Activated naive CD8-positive, alpha-beta T cell treated with anti-CD3 and anti-CD28 coated beads for 36 hours (primary cell): ENCODE data around the gene MTA1. TPM values are rescaled to one million over a fixed set of nuclear protein-coding genes. Genes with fewer than 3 reads are reported as not detected.

ENCODE experiments used
- DNase-seq: peaks from one replicate; pipeline ENCODE4 v3.0.0; 2021
- H3K27ac Mint-ChIP-seq: one replicate; pipeline ENCODE4 v1.8.0; 2022; ENCODE audit warnings: mild to moderate bottlenecking, moderate library complexity, mixed read lengths
- H3K27me3 Mint-ChIP-seq: one replicate; pipeline ENCODE4 v1.8.0; 2022; ENCODE audit warnings: mild to moderate bottlenecking, mixed read lengths
- H3K36me3 Mint-ChIP-seq: one replicate; pipeline ENCODE4 v1.8.0; 2021; ENCODE audit warnings: mild to moderate bottlenecking, mixed read lengths
- H3K4me1 Mint-ChIP-seq: one replicate; pipeline ENCODE4 v1.8.0; 2021; ENCODE audit warnings: mixed read lengths
- H3K4me3 Mint-ChIP-seq: one replicate; pipeline ENCODE4 v1.8.0; 2022; ENCODE audit warnings: mild to moderate bottlenecking, moderate library complexity, mixed read lengths
- H3K9me3 Mint-ChIP-seq: one replicate; pipeline ENCODE4 v1.8.0; 2022; ENCODE audit warnings: mixed read lengths
- total RNA-seq, 2 experiments: library from RNA; stranded (reverse); gene quantifications; one replicate each; pipeline ENCODE4 v1.2.3, GENCODE V29; 2021

The MTA1 gene
- total RNA-seq, 2 experiments from 2014 or later = 148 to 149 TPM

GRCh38 chr14:105481886-105482457 is 62.3 kb downstream of the MTA1 start:
- peak; percentile 93 for DNase-seq
- H3K4me1 Mint-ChIP-seq = peaks cover 36% of the 10 kb centered on the region
- H3K36me3 Mint-ChIP-seq = no peaks in the 10 kb centered on the region
- peaks cover 3% of the 10 kb centered on the region for H3K9me3 Mint-ChIP-seq
- H3K27ac Mint-ChIP-seq = peak overlapping the region; percentile 96
- peak overlapping the region; percentile 69 for H3K4me3 Mint-ChIP-seq
- H3K27me3 Mint-ChIP-seq = peaks cover 20% of the 10 kb centered on the region

DNA sequence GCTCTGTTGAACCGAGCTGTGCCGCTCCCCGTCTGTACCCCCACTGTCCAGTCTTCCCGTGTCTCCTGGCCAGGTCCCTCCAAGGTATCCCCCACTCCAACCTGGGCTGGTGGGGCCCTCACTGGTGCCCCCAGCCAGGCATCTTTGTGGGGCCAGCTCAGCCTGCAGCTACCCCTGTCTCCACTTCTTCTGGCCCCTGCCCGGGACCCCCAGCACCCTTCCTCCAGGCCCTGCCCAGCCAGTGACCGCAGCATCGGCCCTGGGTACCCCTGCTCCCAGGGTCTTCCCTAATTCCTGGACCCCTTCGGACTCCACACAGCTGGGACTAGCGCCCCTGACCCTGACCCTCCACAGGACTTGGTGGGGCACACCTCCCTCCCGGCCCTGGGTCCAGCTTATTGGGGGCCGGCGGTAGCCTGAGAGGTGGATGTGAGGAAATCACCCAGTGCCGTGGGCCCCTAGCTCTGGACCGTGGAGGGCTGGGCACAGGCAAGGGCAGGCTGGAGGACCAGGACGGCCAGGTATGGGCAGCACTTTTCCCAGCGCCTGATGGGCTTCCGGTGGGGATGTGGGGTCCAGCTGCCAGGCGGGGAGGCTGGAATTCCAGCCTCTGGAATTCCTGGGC is 63.0 kb downstream of the MTA1 start:
- H3K4me1 Mint-ChIP-seq = peaks cover 32% of the 10 kb centered on the region
- no peak for DNase-seq
- H3K9me3 Mint-ChIP-seq = no peaks in the 10 kb centered on the region
- H3K27me3 Mint-ChIP-seq = peaks cover 14% of the 10 kb centered on the region
- H3K4me3 Mint-ChIP-seq = no peak overlapping the region
- H3K36me3 Mint-ChIP-seq = no peaks in the 10 kb centered on the region
- peak overlapping the region; percentile 96 for H3K27ac Mint-ChIP-seq

- H3K36me3 Mint-ChIP-seq = no peaks in the 10 kb centered on the region
- no peak overlapping the region for H3K27ac Mint-ChIP-seq
- H3K4me3 Mint-ChIP-seq = no peak overlapping the region
- no peaks in the 10 kb centered on the region for H3K9me3 Mint-ChIP-seq
- peaks cover 38% of the 10 kb centered on the region for H3K4me1 Mint-ChIP-seq
- DNase-seq = no peak
- H3K27me3 Mint-ChIP-seq = peaks cover 11% of the 10 kb centered on the region
Measured at GRCh38 chr14:105483300-105484068, 63.9 kb downstream of the MTA1 start.

- no peak for DNase-seq
- Mint-ChIP-seq H3K4me1 (peaks cover 43% of the 10 kb centered on the region), H3K9me3 (no peaks in the 10 kb centered on the region), H3K27me3 (peaks cover 11% of the 10 kb centered on the region), H3K27ac (peak overlapping the region; percentile 3), H3K36me3 (no peaks in the 10 kb centered on the region), H3K4me3 (no peak overlapping the region)
Measured at GRCh38 chr14:105484069-105484996, 64.7 kb downstream of the MTA1 start.

DNA sequence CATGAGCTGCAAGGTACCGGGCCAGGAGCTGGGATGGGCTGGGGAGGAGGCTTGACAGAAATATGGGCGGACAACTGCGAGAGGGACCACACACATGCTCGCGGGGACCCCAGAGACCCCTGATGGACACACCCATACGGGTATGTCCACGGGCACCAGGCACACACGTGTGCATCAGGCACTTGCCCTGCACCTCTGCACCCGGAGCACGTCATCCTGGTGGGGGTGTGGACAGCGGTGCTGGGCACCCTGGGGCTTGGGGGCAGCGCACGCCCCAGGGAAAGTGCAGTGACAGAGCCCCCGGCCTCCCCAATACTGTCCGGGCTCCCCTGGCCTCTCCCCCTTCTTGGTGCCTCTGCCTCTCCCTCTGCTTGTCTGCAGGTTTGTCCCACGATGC is 65.4 kb downstream of the MTA1 start:
- Mint-ChIP-seq H3K27ac (no peak overlapping the region), H3K9me3 (no peaks in the 10 kb centered on the region), H3K4me1 (peaks cover 43% of the 10 kb centered on the region), H3K27me3 (peaks cover 4% of the 10 kb centered on the region), H3K4me3 (no peak overlapping the region), H3K36me3 (no peaks in the 10 kb centered on the region)
- DNase-seq = no peak

GRCh38 chr14:105485739-105486162 is 66.1 kb downstream of the MTA1 start:
- peak; percentile 51 for DNase-seq
- Mint-ChIP-seq H3K36me3 (no peaks in the 10 kb centered on the region), H3K27me3 (peaks cover 3% of the 10 kb centered on the region), H3K4me1 (peaks cover 42% of the 10 kb centered on the region), H3K27ac (no peak overlapping the region), H3K4me3 (no peak overlapping the region), H3K9me3 (no peaks in the 10 kb centered on the region)

- Mint-ChIP-seq H3K4me3 (peak within 1 kb of the TSS; percentile 79), H3K9me3 (no peaks in the 10 kb centered on the region), H3K4me1 (peaks cover 38% of the 10 kb centered on the region), H3K27ac (peak within 1 kb of the TSS; percentile 70), H3K27me3 (peaks cover 3% of the 10 kb centered on the region), H3K36me3 (no peaks in the 10 kb centered on the region)
- no peak for DNase-seq
Measured at GRCh38 chr14:105486163-105486973, 66.7 kb downstream of the MTA1 start, which contains the start of gene CRIP1. Gene CRIP1, plus strand, starts transcription at chr14:105486886. Its CDS starts 374 bp downstream, at chr14:105487260.

- peaks cover 39% of the 10 kb centered on the region for H3K4me1 Mint-ChIP-seq
- peaks cover 3% of the 10 kb centered on the region for H3K27me3 Mint-ChIP-seq
- H3K4me3 Mint-ChIP-seq = peak overlapping the region; percentile 79
- H3K36me3 Mint-ChIP-seq = no peaks in the 10 kb centered on the region
- no peaks in the 10 kb centered on the region for H3K9me3 Mint-ChIP-seq
- no peak overlapping the region for H3K27ac Mint-ChIP-seq
- DNase-seq = peak; percentile 47
Measured at GRCh38 chr14:105486974-105487448, 67.4 kb downstream of the MTA1 start.

DNA sequence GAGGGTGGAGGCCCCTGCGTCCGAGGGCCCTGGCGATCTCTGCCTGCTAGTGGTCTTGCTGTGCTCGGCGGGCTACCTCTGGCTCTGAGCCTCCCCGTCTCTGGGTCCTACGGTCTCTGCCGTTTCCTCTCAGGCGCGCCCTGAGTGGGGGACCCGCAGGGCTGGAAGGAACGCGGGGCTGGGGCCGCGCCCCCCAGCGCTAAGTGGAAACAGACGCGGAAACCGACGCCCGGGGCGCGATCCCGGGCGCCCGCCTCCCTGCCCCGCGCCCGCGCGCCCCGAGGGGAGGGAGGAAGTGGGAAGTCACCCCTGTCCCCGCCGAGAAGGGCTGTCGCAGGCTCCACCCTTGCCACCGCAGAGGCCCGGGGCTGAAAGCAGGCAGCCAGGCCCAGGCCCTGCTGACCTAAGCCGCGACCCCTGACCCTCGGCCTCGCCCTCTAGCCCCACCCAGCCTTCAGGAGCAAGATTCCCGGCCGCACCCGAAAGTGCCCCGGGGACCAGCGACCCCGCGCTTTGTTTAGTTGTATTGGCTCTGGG is 67.9 kb downstream of the MTA1 start:
- Mint-ChIP-seq H3K36me3 (no peaks in the 10 kb centered on the region), H3K27ac (peak overlapping the region; percentile 70), H3K27me3 (peaks cover 3% of the 10 kb centered on the region), H3K4me3 (peak overlapping the region; percentile 79), H3K4me1 (peaks cover 35% of the 10 kb centered on the region), H3K9me3 (no peaks in the 10 kb centered on the region)
- DNase-seq = peak; percentile 66

GRCh38 chr14:105487986-105488777 is 68.6 kb downstream of the MTA1 start:
- Mint-ChIP-seq H3K4me3 (peak overlapping the region; percentile 79), H3K4me1 (peaks cover 34% of the 10 kb centered on the region)
- DNase-seq = no peak

GRCh38 chr14:105488781-105489541 is 69.3 kb downstream of the MTA1 start:
- peak overlapping the region; percentile 80 for H3K27ac Mint-ChIP-seq
- H3K36me3 Mint-ChIP-seq = no peaks in the 10 kb centered on the region
- no peak for DNase-seq
- peaks cover 3% of the 10 kb centered on the region for H3K27me3 Mint-ChIP-seq
- peaks cover 34% of the 10 kb centered on the region for H3K4me1 Mint-ChIP-seq
- no peaks in the 10 kb centered on the region for H3K9me3 Mint-ChIP-seq
- H3K4me3 Mint-ChIP-seq = peak overlapping the region; percentile 74

More at GRCh38 chr14:105487986-105488777, 68.6 kb downstream of the MTA1 start:
- Mint-ChIP-seq H3K27ac (peak overlapping the region; percentile 70), H3K9me3 (no peaks in the 10 kb centered on the region), H3K27me3 (peaks cover 3% of the 10 kb centered on the region), H3K36me3 (no peaks in the 10 kb centered on the region)

DNA sequence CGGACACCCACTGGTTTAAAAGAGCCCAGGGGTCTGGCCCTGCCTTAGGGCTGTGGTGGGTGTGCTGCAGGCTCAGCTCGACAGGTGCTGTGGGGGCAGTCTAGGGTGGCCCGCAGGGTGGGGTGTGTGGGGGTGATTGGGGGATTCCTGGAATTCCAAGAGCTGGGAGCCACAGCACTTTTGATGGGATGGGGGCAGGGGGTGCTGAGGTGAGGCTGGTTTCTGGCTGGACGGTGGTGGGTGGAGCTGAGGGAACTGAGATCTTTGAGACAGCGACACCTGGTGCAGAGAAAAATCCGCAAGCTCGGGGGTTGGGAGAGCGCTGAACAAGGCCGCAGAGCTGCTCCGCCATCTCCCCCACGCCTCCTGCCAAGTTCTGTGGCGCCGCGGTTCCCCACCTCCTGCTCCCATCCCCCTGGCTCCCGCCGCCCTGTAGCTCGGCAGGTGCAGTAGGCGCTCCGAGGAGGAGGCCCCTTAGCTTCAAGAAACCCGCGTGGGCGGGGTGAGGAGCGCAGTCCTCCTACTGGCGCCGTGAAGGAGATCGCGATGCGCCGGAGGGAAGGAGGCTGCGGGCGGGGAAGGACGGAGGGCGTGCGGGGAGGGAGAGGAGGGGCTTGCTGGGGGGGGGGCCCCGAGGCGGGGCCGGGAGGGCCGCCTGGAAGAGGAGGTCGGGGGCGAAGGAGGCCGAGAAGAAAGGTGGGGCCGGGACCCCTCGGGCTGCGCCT is 70.1 kb downstream of the MTA1 start:
- no peaks in the 10 kb centered on the region for H3K36me3 Mint-ChIP-seq
- no peaks in the 10 kb centered on the region for H3K9me3 Mint-ChIP-seq
- DNase-seq = peak; percentile 86
- H3K4me3 Mint-ChIP-seq = peak overlapping the region; percentile 74
- H3K27ac Mint-ChIP-seq = peak overlapping the region; percentile 80
- peaks cover 3% of the 10 kb centered on the region for H3K27me3 Mint-ChIP-seq
- H3K4me1 Mint-ChIP-seq = peaks cover 28% of the 10 kb centered on the region
